ENCODE data around the gene SERPINA4.

SERPINA4 gene

DNA sequence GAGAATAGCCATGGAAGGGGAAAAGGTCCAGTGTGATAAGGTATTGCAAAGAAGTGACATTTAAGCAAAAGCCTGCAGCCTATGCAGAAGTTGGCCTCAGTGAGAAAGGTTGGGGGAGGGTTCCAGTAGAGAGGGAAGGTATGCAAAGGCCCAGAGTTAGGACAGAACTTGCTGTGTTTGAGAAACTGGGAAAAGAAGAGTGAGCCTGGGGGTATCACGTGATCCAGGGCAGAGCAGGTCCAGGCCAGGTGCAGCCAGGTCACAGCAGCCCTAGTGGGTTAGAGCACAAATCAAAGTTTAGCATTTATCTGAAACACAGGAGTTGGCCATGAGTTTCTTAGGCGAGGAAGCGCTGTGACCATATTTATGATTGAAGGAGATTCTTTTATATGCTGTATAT is 21.6 kb downstream of the SERPINA4 start:
- DNase-seq (ENCODE audit: low spot score), result no peak
- no peaks in the 10 kb centered on the region for H3K36me3 Mint-ChIP-seq (ENCODE audit: low read depth)
- no peaks in the 10 kb centered on the region for H3K9me3 Mint-ChIP-seq
- H3K4me1 Mint-ChIP-seq (ENCODE audit: low read depth), result no peaks in the 10 kb centered on the region
- H3K27me3 Mint-ChIP-seq (ENCODE audit: low read depth), result no peaks in the 10 kb centered on the region
- H3K4me3 Mint-ChIP-seq, result no peak overlapping the region
- H3K27ac Mint-ChIP-seq, result no peak overlapping the region

DNA sequence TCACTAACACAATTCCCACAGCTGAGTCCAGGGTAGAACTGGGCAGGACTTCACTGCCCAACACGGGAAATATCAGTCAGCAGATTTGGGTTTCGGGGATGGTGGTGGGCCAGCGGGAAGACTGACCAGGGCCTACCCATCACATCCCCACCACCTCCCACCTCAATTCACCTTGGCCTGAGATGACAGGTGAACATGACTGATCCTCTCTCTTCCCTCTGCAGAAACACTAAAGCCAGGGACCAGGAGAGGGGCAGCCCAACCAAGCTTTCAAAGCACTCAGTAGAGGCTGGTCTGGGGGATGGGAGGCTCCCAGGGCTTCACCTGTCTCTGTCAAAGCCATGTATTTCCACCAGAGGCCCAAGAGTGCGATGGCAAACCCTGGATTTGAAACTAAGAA is 22.3 kb downstream of the SERPINA4 start:
- Mint-ChIP-seq H3K9me3 (no peaks in the 10 kb centered on the region), H3K4me3 (no peak overlapping the region), H3K27ac (no peak overlapping the region)

DNA sequence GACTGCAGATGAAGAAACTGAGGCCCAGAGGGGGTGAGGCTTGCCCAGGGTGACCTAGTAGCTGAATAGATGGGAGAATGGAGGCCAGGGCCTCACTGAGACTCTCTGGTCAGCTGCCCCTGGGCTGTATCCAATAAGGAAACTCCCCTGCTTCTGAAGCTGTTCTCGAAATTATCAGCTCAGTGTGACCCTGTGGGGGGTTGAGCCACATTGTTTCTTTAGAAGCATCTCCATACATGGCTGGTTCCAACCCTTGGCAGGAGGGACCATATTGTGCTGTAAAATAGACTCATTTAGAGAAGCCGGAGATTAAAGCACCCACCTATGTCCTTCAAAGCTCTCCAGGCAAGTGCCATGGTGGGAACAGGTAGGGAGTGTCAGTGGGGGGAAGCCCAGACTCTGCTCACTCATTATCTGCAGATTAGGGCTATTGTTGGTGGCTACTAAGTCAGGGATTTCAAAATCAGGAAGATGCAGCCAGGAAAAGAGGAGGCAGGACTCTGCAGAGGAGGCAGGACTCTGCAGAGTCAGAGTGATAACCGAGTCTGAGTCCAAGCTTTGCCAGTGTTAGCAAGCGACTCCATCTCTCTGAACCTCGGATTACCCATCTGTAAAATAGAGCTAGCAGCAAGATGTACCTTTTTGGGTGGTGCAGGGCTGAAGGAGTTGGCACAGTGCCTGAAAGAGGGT is 23.5 kb downstream of the SERPINA4 start:
- Mint-ChIP-seq H3K4me1 (ENCODE audit: low read depth) (no peaks in the 10 kb centered on the region), H3K4me3 (no peak overlapping the region), H3K27ac (no peak overlapping the region), H3K27me3 (ENCODE audit: low read depth) (no peaks in the 10 kb centered on the region), H3K36me3 (ENCODE audit: low read depth) (no peaks in the 10 kb centered on the region), H3K9me3 (no peaks in the 10 kb centered on the region)
- no peak for DNase-seq (ENCODE audit: low spot score)

More for the DNA sequence above, 22.3 kb downstream of the SERPINA4 start:
- H3K4me1 Mint-ChIP-seq (ENCODE audit: low read depth), result no peaks in the 10 kb centered on the region
- H3K36me3 Mint-ChIP-seq (ENCODE audit: low read depth), result no peaks in the 10 kb centered on the region
- no peaks in the 10 kb centered on the region for H3K27me3 Mint-ChIP-seq (ENCODE audit: low read depth)
- DNase-seq (ENCODE audit: low spot score), result no peak

DNA sequence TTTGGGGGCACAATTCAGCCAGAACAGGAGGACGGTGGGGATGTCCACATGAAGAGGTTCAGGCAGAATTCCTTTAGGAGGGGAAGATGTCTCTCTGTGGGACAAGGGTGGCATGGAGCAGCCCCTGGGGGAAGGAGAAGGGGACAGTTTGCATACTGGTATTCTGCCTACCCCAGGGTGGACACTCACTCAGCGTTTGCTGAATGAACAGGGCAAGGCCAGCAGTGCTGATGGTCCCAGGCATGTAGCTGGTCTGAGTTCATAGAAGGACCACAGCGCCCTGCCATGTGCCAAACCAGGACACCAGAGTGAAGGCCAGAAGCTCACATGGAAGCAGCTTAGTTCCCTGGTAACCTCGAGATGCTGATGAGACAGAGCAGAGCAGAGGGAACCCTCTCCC is 25.4 kb downstream of the SERPINA4 start:
- no peak for DNase-seq (ENCODE audit: low spot score)
- H3K36me3 Mint-ChIP-seq (ENCODE audit: low read depth), result no peaks in the 10 kb centered on the region
- no peaks in the 10 kb centered on the region for H3K27me3 Mint-ChIP-seq (ENCODE audit: low read depth)
- no peak overlapping the region for H3K4me3 Mint-ChIP-seq
- no peak overlapping the region for H3K27ac Mint-ChIP-seq
- no peaks in the 10 kb centered on the region for H3K4me1 Mint-ChIP-seq (ENCODE audit: low read depth)
- no peaks in the 10 kb centered on the region for H3K9me3 Mint-ChIP-seq

DNA sequence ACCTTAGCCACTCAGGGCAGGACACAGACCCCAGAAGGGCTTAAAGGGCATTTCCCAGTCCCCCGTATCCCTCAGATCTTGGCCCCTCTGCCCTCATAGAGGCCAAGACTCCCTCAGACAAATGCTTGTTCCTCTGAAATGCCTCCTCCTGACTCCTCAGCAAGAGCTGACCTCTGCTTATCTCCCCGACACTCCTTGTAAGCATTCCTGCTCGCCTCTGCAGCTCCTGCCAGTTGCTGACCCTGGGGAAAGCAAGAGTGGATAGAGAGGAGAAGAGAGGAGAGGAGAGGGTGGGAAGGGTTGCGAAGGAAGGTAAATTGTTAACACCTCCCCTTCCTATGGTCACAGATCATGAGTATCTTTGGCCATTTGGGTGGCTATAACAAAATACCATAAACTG is 27.1 kb downstream of the SERPINA4 start:
- DNase-seq (ENCODE audit: low spot score), result no peak
- Mint-ChIP-seq H3K36me3 (ENCODE audit: low read depth) (no peaks in the 10 kb centered on the region), H3K9me3 (no peaks in the 10 kb centered on the region), H3K4me1 (ENCODE audit: low read depth) (no peaks in the 10 kb centered on the region), H3K4me3 (no peak overlapping the region), H3K27me3 (ENCODE audit: low read depth) (no peaks in the 10 kb centered on the region), H3K27ac (no peak overlapping the region)

DNA sequence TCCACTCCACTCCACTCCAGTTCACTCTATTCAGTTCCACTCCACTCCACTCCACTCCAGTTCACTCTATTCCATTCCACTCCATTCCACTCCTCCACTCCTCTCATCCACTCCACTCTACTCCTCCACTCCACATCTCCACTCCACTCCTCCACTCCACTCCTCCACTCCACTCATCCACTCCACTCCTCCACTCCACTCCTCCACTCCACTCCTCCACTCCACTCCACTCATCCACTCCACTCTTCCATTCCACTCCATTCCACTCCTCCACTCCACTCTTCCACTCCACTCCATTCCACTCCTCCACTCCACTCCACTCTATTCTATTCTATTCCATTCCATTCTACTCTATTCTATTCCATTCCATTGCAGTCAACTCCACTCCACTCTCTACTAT is 29.8 kb downstream of the SERPINA4 start:
- H3K9me3 Mint-ChIP-seq, result no peaks in the 10 kb centered on the region
- H3K27me3 Mint-ChIP-seq (ENCODE audit: low read depth), result no peaks in the 10 kb centered on the region
- H3K36me3 Mint-ChIP-seq (ENCODE audit: low read depth), result no peaks in the 10 kb centered on the region
- H3K27ac Mint-ChIP-seq, result no peak overlapping the region
- no peaks in the 10 kb centered on the region for H3K4me1 Mint-ChIP-seq (ENCODE audit: low read depth)
- no peak for DNase-seq (ENCODE audit: low spot score)
- no peak overlapping the region for H3K4me3 Mint-ChIP-seq

DNA sequence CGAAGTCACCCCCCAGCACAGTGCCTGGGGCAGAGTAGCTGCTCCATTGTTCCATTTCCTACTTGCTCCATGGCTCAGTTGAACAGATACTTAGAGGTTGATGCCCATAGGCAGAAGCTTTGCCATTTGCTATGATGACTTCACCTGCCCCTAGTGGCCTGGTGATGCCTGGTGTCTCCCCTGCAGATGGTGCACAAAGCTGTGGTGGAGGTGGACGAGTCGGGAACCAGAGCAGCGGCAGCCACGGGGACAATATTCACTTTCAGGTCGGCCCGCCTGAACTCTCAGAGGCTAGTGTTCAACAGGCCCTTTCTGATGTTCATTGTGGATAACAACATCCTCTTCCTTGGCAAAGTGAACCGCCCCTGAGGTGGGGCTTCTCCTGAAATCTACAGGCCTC is 30.6 kb downstream of the SERPINA4 start:
- no peak overlapping the region for H3K27ac Mint-ChIP-seq
- no peaks in the 10 kb centered on the region for H3K9me3 Mint-ChIP-seq
- H3K4me3 Mint-ChIP-seq, result no peak overlapping the region
- no peak for DNase-seq (ENCODE audit: low spot score)
- no peaks in the 10 kb centered on the region for H3K4me1 Mint-ChIP-seq (ENCODE audit: low read depth)
- H3K27me3 Mint-ChIP-seq (ENCODE audit: low read depth), result no peaks in the 10 kb centered on the region
- H3K36me3 Mint-ChIP-seq (ENCODE audit: low read depth), result no peaks in the 10 kb centered on the region

DNA sequence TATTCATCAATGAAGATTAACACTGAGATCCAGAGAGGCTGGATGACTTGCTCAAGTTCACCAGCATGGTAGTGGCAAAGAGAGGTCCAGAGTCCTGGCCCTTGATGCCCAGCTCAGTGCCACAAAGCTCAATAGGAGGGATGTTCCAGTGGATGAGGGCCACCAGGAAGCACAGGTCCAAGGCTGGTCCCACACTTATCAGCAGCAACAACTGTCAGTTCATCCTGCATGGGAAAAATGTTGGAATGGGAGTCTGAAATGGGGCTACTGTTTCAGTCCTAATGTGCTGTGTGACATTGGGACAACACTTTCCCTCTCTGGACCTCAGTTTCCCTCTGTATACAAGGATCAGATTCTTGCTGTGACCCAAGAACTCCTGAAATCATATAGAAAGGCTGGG is 31.2 kb downstream of the SERPINA4 start:
- Mint-ChIP-seq H3K9me3 (no peaks in the 10 kb centered on the region), H3K27ac (no peak overlapping the region), H3K4me3 (no peak overlapping the region), H3K4me1 (ENCODE audit: low read depth) (no peaks in the 10 kb centered on the region), H3K36me3 (ENCODE audit: low read depth) (no peaks in the 10 kb centered on the region), H3K27me3 (ENCODE audit: low read depth) (no peaks in the 10 kb centered on the region)
- DNase-seq (ENCODE audit: low spot score), result no peak

DNA sequence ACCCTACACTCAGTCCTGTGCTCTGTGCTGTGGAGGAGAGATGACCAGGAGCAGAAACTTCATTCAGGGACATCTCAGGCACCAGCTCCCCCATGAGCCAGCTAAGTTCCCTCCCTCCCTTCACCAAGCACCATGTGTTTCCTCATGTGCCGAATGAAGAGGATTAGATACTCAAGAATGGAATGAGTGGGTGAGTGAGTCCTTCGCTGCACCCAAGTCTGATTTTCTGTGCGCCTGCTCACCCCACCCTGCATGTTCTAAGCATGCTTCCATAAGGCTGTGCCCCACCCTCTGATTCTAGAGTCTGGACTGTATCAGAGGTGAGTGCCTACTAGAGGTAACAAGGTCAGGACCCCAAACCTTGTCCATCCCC is 32.1 kb downstream of the SERPINA4 start:
- DNase-seq (ENCODE audit: low spot score), result no peak
- H3K4me3 Mint-ChIP-seq, result no peak overlapping the region
- no peaks in the 10 kb centered on the region for H3K4me1 Mint-ChIP-seq (ENCODE audit: low read depth)
- no peak overlapping the region for H3K27ac Mint-ChIP-seq
- no peaks in the 10 kb centered on the region for H3K36me3 Mint-ChIP-seq (ENCODE audit: low read depth)
- H3K9me3 Mint-ChIP-seq, result no peaks in the 10 kb centered on the region
- no peaks in the 10 kb centered on the region for H3K27me3 Mint-ChIP-seq (ENCODE audit: low read depth)

DNA sequence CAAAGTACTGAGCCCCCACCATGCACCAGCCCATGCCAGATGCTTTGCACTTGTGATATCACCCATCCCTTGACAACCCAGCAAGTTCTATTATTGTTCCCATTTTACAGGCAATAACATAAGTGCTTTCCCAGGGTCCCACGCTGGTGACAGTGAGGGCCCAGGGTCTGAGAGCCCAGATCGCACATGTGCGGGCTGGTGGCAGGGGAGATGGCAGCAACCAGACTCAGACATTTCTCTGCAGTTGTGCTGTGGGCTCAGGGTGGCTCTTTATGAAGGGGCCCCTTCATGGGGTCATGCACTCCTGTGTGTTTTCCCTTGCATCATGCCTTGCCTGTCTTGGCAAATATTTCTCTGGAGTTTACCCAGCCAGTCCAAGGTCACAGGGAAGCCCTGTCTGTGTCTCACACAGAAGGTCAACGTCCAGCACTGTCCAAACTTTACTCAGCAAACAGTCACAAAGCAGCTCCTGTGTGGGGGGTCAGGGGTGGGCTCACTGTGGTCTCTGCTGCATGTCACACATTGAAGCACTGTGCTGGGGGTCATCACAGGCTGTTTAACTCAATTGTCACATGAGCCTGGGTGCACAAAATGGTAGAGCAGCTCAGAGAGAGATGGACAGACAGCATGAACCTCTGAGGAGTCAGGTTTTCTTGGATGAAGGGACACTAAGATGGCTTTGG is 32.6 kb downstream of the SERPINA4 start:
- no peak overlapping the region for H3K27ac Mint-ChIP-seq
- no peaks in the 10 kb centered on the region for H3K9me3 Mint-ChIP-seq
- no peak overlapping the region for H3K4me3 Mint-ChIP-seq
- no peak for DNase-seq (ENCODE audit: low spot score)
- H3K36me3 Mint-ChIP-seq (ENCODE audit: low read depth), result no peaks in the 10 kb centered on the region
- no peaks in the 10 kb centered on the region for H3K4me1 Mint-ChIP-seq (ENCODE audit: low read depth)
- no peaks in the 10 kb centered on the region for H3K27me3 Mint-ChIP-seq (ENCODE audit: low read depth)

DNA sequence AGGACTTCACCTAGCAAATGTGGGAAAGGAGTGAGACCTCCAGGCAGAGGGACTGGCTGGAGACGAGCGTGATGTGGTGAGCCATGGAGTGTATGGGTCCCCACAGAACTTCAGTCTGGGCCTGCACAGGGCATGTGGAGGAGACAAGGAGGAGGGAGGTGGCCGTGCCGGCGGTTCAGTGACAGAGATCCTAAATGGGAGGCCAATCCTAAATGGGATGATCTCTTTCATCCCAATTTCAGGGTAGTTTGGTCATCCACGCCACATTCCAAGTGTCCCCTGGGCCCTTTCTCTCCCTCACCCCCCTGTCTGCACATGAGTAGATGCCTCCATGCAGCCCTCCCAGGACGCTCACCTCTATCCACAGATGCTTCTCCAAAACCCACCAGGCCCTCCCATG is 33.2 kb downstream of the SERPINA4 start:
- no peak for DNase-seq (ENCODE audit: low spot score)
- Mint-ChIP-seq H3K9me3 (no peaks in the 10 kb centered on the region), H3K4me3 (no peak overlapping the region), H3K4me1 (ENCODE audit: low read depth) (no peaks in the 10 kb centered on the region), H3K36me3 (ENCODE audit: low read depth) (no peaks in the 10 kb centered on the region), H3K27ac (no peak overlapping the region), H3K27me3 (ENCODE audit: low read depth) (no peaks in the 10 kb centered on the region)

DNA sequence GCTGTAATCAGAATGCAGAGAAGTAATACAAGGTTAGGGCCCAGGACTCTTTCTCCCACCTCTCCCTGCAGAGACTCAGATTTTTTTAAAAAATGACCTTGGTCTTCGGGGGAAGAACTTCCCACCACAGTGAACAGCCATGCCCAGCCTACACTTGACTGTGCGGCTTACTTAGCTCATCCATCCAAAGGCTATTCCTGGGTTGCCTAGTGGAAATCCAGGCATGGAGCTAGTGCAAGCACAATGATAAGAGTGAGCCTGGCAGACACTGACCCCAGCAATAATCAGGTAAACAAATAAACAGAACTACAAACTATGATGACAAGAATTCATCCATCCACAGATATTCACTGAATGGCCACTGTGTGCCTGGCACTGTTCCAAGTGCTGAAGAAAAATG is 34.7 kb downstream of the SERPINA4 start:
- Mint-ChIP-seq H3K36me3 (ENCODE audit: low read depth) (no peaks in the 10 kb centered on the region), H3K27ac (no peak overlapping the region), H3K4me3 (no peak overlapping the region), H3K9me3 (no peaks in the 10 kb centered on the region), H3K4me1 (ENCODE audit: low read depth) (no peaks in the 10 kb centered on the region), H3K27me3 (ENCODE audit: low read depth) (no peaks in the 10 kb centered on the region)
- DNase-seq (ENCODE audit: low spot score), result no peak

DNA sequence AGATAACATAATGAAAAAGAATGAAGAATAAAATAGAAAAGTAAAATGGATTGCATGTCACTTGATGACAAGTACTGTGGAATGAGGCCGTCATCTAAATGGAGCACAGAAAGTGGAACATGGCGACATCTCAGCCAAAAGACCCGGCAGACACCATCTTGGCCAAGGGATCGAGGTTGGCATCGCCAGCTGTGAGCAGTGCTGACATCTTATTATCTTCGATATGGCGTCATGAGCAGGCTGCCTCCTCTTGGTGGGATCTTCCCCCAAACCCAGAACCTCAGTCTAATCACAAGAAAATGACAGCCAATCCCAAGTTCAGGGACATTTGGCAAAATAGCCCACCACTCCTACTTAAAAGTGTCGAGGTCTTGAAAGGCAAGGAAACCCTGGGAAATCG is 35.1 kb downstream of the SERPINA4 start:
- Mint-ChIP-seq H3K9me3 (no peaks in the 10 kb centered on the region), H3K36me3 (ENCODE audit: low read depth) (no peaks in the 10 kb centered on the region), H3K4me3 (no peak overlapping the region), H3K27ac (no peak overlapping the region), H3K27me3 (ENCODE audit: low read depth) (no peaks in the 10 kb centered on the region), H3K4me1 (ENCODE audit: low read depth) (no peaks in the 10 kb centered on the region)
- DNase-seq (ENCODE audit: low spot score), result no peak

DNA sequence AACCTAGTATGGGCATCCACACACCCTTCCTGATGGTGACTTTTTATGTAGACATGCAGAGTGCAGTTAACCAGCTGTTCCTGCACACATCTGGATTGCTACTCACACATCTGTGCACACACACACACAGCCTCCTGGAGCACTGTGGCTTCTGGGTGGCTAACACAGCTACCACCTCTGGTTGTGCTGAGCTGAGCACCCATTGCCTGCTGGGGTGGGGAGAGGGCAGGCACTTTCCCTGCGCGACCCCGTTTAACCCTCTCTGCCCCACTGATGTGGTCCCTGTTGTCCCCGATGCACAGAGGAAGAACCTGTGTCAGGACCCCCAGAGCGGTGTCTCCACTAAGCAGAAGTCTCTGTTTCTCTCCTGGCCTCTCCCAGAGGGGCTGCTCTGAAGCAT is 36.5 kb downstream of the SERPINA4 start:
- Mint-ChIP-seq H3K4me3 (no peak overlapping the region), H3K9me3 (no peaks in the 10 kb centered on the region), H3K36me3 (ENCODE audit: low read depth) (no peaks in the 10 kb centered on the region), H3K4me1 (ENCODE audit: low read depth) (no peaks in the 10 kb centered on the region), H3K27ac (no peak overlapping the region), H3K27me3 (ENCODE audit: low read depth) (no peaks in the 10 kb centered on the region)
- no peak for DNase-seq (ENCODE audit: low spot score)

DNA sequence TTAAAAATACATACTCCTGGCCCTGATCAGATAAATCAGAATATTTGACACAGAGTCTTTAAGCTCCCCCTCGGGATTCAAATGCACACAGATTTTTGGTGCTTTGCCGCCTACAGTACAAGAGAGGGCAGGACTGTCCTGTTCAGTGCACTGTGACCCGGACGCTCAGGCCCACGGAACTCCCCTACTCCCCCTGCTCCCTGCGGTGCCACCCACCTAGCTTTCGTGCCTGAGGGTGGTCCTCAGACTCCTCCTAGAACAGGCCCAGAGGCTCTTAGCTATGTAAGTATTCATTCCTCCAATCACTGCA is 37.2 kb downstream of the SERPINA4 start:
- Mint-ChIP-seq H3K27ac (no peak overlapping the region), H3K27me3 (ENCODE audit: low read depth) (no peaks in the 10 kb centered on the region), H3K4me3 (no peak overlapping the region), H3K9me3 (no peaks in the 10 kb centered on the region), H3K4me1 (ENCODE audit: low read depth) (no peaks in the 10 kb centered on the region), H3K36me3 (ENCODE audit: low read depth) (no peaks in the 10 kb centered on the region)
- DNase-seq (ENCODE audit: low spot score), result no peak

Data from T-helper 2 cell treated with Interferon-gamma antibody and Interleukin-4, amounts not matched to agents 5 μg/mL and 100 μg/mL, for 36 hours (primary cell).